HG03108 (cell line): Measurements from ENCODE around the gene ITPR2.

ENCODE experiments used
- ATAC-seq: cut with Tn5 transposase; IDR thresholded peaks from one replicate; pipeline ENCODE4 v1.9.1; 2021; ENCODE audit warnings: moderate library complexity; ENCODE audit not compliant: unreplicated experiment

Gene ITPR2

GRCh38 chr12:26428420-26428819 is 404.6 kb downstream of the ITPR2 start:
- no peak for ATAC-seq

- ATAC-seq: no peak
Measured at GRCh38 chr12:26426652-26427051, 406.3 kb downstream of the ITPR2 start.

- peak; percentile 60 for ATAC-seq
Measured at GRCh38 chr12:26425587-26426260, 407.3 kb downstream of the ITPR2 start.

GRCh38 chr12:26422839-26423398 is 410.1 kb downstream of the ITPR2 start:
- ATAC-seq: peak; percentile 69

GRCh38 chr12:26416550-26416949 is 416.4 kb downstream of the ITPR2 start:
- ATAC-seq: no peak

- no peak for ATAC-seq
Measured at GRCh38 chr12:26410689-26411088, 422.3 kb downstream of the ITPR2 start.

- no peak for ATAC-seq
Measured at GRCh38 chr12:26406813-26407212, 426.2 kb downstream of the ITPR2 start.

- no peak for ATAC-seq
Measured at GRCh38 chr12:26406391-26406790, 426.6 kb downstream of the ITPR2 start.

- ATAC-seq: no peak
Measured at GRCh38 chr12:26403601-26404000, 429.4 kb downstream of the ITPR2 start.

- no peak for ATAC-seq
Measured at GRCh38 chr12:26402648-26403047, 430.3 kb downstream of the ITPR2 start.

- ATAC-seq: no peak
Measured at GRCh38 chr12:26401874-26402273, 431.1 kb downstream of the ITPR2 start.

- no peak for ATAC-seq
Measured at GRCh38 chr12:26400627-26401026, 432.4 kb downstream of the ITPR2 start.

GRCh38 chr12:26399381-26399780 is 433.6 kb downstream of the ITPR2 start:
- ATAC-seq: no peak

GRCh38 chr12:26396402-26396801 is 436.6 kb downstream of the ITPR2 start:
- ATAC-seq: no peak

GRCh38 chr12:26389343-26389742 is 443.7 kb downstream of the ITPR2 start:
- ATAC-seq: no peak

- ATAC-seq: no peak
Measured at GRCh38 chr12:26384536-26384935, 448.5 kb downstream of the ITPR2 start.

GRCh38 chr12:26383041-26383440 is 450.0 kb downstream of the ITPR2 start:
- no peak for ATAC-seq

- ATAC-seq: no peak
Measured at GRCh38 chr12:26380897-26381296, 452.1 kb downstream of the ITPR2 start.

- no peak for ATAC-seq
Measured at GRCh38 chr12:26379777-26380467, 453.1 kb downstream of the ITPR2 start.

- no peak for ATAC-seq
Measured at GRCh38 chr12:26378711-26379110, 454.3 kb downstream of the ITPR2 start.

GRCh38 chr12:26374934-26375680 is 457.9 kb downstream of the ITPR2 start:
- ATAC-seq: no peak
